A673 (cell line): Measurements from ENCODE around the gene PCED1B.

Experiments
- CTCF ChIP-seq: fragments of 300-800, 200-600 bp; sonication (generic); conservative IDR thresholded peaks from 2 replicates; pipeline ENCODE4 v1.5.1; 2017; ENCODE audit warnings: low read depth, mild to moderate bottlenecking, antibody characterized with exemption, low read length, moderate library complexity, mixed read lengths
- EZH2 ChIP-seq: fragments of 200-600 bp; sonication (generic); IDR thresholded peaks from 2 replicates; pipeline ENCODE4 v1.6.1; 2017; ENCODE audit warnings: borderline replicate concordance, low read depth, mild to moderate bottlenecking, mixed read lengths, antibody characterized with exemption, low read length; ENCODE audit not compliant: poor library complexity, severe bottlenecking

DNA sequence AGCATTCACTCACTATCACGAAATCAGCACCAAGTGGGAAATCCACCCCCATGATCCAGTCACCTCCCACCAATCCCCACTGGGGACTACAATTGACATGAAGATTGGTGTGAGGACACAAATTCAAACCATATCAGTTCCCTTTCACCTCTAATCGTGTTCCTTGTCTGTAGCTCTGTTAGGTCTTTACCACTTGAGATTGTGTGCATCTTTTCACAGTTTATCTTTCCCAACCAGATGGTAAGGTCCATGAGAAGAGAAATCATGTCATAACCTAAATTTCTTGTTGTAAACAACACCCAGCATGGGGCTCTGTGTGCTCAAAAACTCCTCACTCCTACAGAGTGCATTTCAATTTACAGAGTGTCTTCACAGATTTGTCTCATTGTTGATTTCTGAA lies 27.1 kb upstream of the PCED1B start:
- TF ChIP-seq CTCF: no peak
- no peak for TF ChIP-seq EZH2
